ENCODE data around the gene CPXM1. TPM values are rescaled to one million over a fixed set of nuclear protein-coding genes. Genes with fewer than 3 reads are reported as not detected.

CPXM1 gene
- total and polyA plus RNA-seq, 10 donors, result 0.23 to 2.9 (median 0.48) TPM

- TF ChIP-seq CTCF (IDR thresholded peaks at IDR 0.05 in 8 of 11, conservative IDR thresholded peaks at IDR 0.05 in 3 of 11), result no peak
- TF ChIP-seq POLR2A (IDR thresholded peaks at IDR 0.05), result no peak
- no peak for TF ChIP-seq POLR2AphosphoS5 (IDR thresholded peaks at IDR 0.05)
- 92 to 96% (median 93%) methylated on average over 16 to 20 of the region's 20 CpGs for WGBS, 5 donors
- no peak overlapping the region for H3K27ac ChIP-seq
- intact Hi-C loops (cut with DNase I; ENCODE audit: low total_unique reads), result no loop called here
- DNase-seq, result no peak
- H3K27me3 ChIP-seq (replicated peaks in 1 of 7), result peaks cover 0 to 88% (median 28%) of the 10 kb centered on the region in 7 donors
- H3K36me3 ChIP-seq, result no peaks in the 10 kb centered on the region
- no peak overlapping the region for H3K4me3 ChIP-seq
- H3K9me3 ChIP-seq, result no peaks in the 10 kb centered on the region
- peaks cover 3 to 24% (median 21%) of the 10 kb centered on the region in 6 donors for H3K4me1 ChIP-seq
Observed at GRCh38 chr20:2796011-2796660, 4.3 kb downstream of the CPXM1 start.

GRCh38 chr20:2795451-2795850 is 5.0 kb downstream of the CPXM1 start:
- H3K4me1 ChIP-seq, result peaks cover 3 to 17% (median 14%) of the 10 kb centered on the region in 6 donors
- no peak for DNase-seq
- no peaks in the 10 kb centered on the region for H3K9me3 ChIP-seq
- TF ChIP-seq POLR2AphosphoS5 (IDR thresholded peaks at IDR 0.05) (no peak), POLR2A (IDR thresholded peaks at IDR 0.05) (no peak), CTCF (IDR thresholded peaks at IDR 0.05 in 8 of 11, conservative IDR thresholded peaks at IDR 0.05 in 3 of 11) (no peak)
- peaks cover 0 to 81% (median 22%) of the 10 kb centered on the region in 7 donors for H3K27me3 ChIP-seq (replicated peaks in 1 of 7)
- no peak overlapping the region for H3K27ac ChIP-seq
- no peaks in the 10 kb centered on the region for H3K36me3 ChIP-seq
- no peak overlapping the region for H3K4me3 ChIP-seq
- intact Hi-C loops (cut with DNase I; ENCODE audit: low total_unique reads), result no loop called here
- 87 to 91% (median 88%) methylated on average over 16 to 24 of the region's 24 CpGs; no CpG with 5 or more reads in 1 of the 5 donors for WGBS, 5 donors

GRCh38 chr20:2794866-2795447 is 5.5 kb downstream of the CPXM1 start:
- TF ChIP-seq CTCF (IDR thresholded peaks at IDR 0.05 in 8 of 11, conservative IDR thresholded peaks at IDR 0.05 in 3 of 11) (no peak), POLR2AphosphoS5 (IDR thresholded peaks at IDR 0.05) (no peak)
- no peak overlapping the region for H3K4me3 ChIP-seq
- intact Hi-C loops (cut with DNase I; ENCODE audit: low total_unique reads), result no loop called here
- no peaks in the 10 kb centered on the region for H3K9me3 ChIP-seq
- peaks cover 0 to 77% (median 17%) of the 10 kb centered on the region in 7 donors for H3K27me3 ChIP-seq (replicated peaks in 1 of 7)
- H3K4me1 ChIP-seq, result peaks cover 2 to 12% (median 9%) of the 10 kb centered on the region in 6 donors
- 77 to 86% (median 83%) methylated on average over 10 to 11 of the region's 11 CpGs for WGBS, 5 donors
- DNase-seq, result no peak
- no peak overlapping the region for H3K27ac ChIP-seq
- no peaks in the 10 kb centered on the region for H3K36me3 ChIP-seq

- Histone ChIP-seq H3K4me3 (no peak overlapping the region), H3K27me3 (replicated peaks in 1 of 7) (peaks cover 0 to 77% (median 10%) of the 10 kb centered on the region in 7 donors), H3K4me1 (peaks cover 0 to 6% (median 2%) of the 10 kb centered on the region in 6 donors), H3K36me3 (no peaks in the 10 kb centered on the region), H3K9me3 (no peaks in the 10 kb centered on the region), H3K27ac (no peak overlapping the region)
- no peak for DNase-seq
- WGBS, 5 donors, result 91 to 93% (median 91%) methylated on average over 23 of the region's 23 CpGs
- TF ChIP-seq POLR2A (IDR thresholded peaks at IDR 0.05) (no peak), POLR2AphosphoS5 (IDR thresholded peaks at IDR 0.05) (no peak), CTCF (IDR thresholded peaks at IDR 0.05 in 8 of 11, conservative IDR thresholded peaks at IDR 0.05 in 3 of 11) (no peak)
- intact Hi-C loops (cut with DNase I; ENCODE audit: low total_unique reads), result no loop called here
Observed at GRCh38 chr20:2794202-2794748, 6.2 kb downstream of the CPXM1 start.

Measured in spleen (tissue), 11 donors.